ENCODE measurements around the gene MANSC4. TPM values are rescaled to one million over a fixed set of nuclear protein-coding genes. Genes with fewer than 3 reads are reported as not detected.
A peak's percentile ranks its signal among the peaks of the same experiment; 100 is the strongest.

The MANSC4 gene
- total RNA-seq (2014; rRNA removed; shearing (Covaris generic)) = not detected in 2 replicates

- in situ Hi-C loops (cut with HindIII; ENCODE audit: low sequenced_read_pairs) = no loop called here
- DNase-seq (ENCODE audit: low spot score) = peak; percentile 69
Measured at GRCh38 chr12:27779920-27780611, at the start of gene MANSC4, which contains the start of gene KLHL42. Gene MANSC4 (minus strand): TSS chr12:27780236. CDS start chr12:27771276, 8,960 bp downstream. Gene KLHL42 (plus strand): TSS chr12:27780233. CDS start chr12:27780331, 98 bp downstream.

GRCh38 chr12:27828196-27828595 is 48.2 kb upstream of the MANSC4 start:
- in situ Hi-C loops (cut with HindIII; ENCODE audit: low sequenced_read_pairs) = no loop called here
- DNase-seq (ENCODE audit: low spot score) = no peak

GRCh38 chr12:27826076-27826475 is 46.0 kb upstream of the MANSC4 start:
- DNase-seq (ENCODE audit: low spot score) = no peak
- in situ Hi-C loops (cut with HindIII; ENCODE audit: low sequenced_read_pairs) = no loop called here

GRCh38 chr12:27824126-27824842 is 44.2 kb upstream of the MANSC4 start:
- in situ Hi-C loops (cut with HindIII; ENCODE audit: low sequenced_read_pairs) = no loop called here
- DNase-seq (ENCODE audit: low spot score) = no peak

- in situ Hi-C loops (cut with HindIII; ENCODE audit: low sequenced_read_pairs) = no loop called here
Measured at GRCh38 chr12:27823038-27823437, 43.0 kb upstream of the MANSC4 start.

GRCh38 chr12:27822076-27822712 is 42.2 kb upstream of the MANSC4 start:
- in situ Hi-C loops (cut with HindIII; ENCODE audit: low sequenced_read_pairs) = no loop called here

More at GRCh38 chr12:27823038-27823437, 43.0 kb upstream of the MANSC4 start:
- no peak for DNase-seq (ENCODE audit: low spot score)

GRCh38 chr12:27821259-27821973 is 41.4 kb upstream of the MANSC4 start:
- DNase-seq (ENCODE audit: low spot score) = peak; percentile 62
- in situ Hi-C loops (cut with HindIII; ENCODE audit: low sequenced_read_pairs) = no loop called here

More at GRCh38 chr12:27822076-27822712, 42.2 kb upstream of the MANSC4 start:
- no peak for DNase-seq (ENCODE audit: low spot score)

GRCh38 chr12:27820564-27820963 is 40.5 kb upstream of the MANSC4 start:
- no peak for DNase-seq (ENCODE audit: low spot score)
- in situ Hi-C loops (cut with HindIII; ENCODE audit: low sequenced_read_pairs) = no loop called here

- no peak for DNase-seq (ENCODE audit: low spot score)
- in situ Hi-C loops (cut with HindIII; ENCODE audit: low sequenced_read_pairs) = no loop called here
Measured at GRCh38 chr12:27818401-27818918, 38.4 kb upstream of the MANSC4 start.

- in situ Hi-C loops (cut with HindIII; ENCODE audit: low sequenced_read_pairs) = no loop called here
- no peak for DNase-seq (ENCODE audit: low spot score)
Measured at GRCh38 chr12:27817766-27818165, 37.7 kb upstream of the MANSC4 start.

- in situ Hi-C loops (cut with HindIII; ENCODE audit: low sequenced_read_pairs) = no loop called here
- DNase-seq (ENCODE audit: low spot score) = no peak
Measured at GRCh38 chr12:27814851-27815591, 35.0 kb upstream of the MANSC4 start.

- in situ Hi-C loops (cut with HindIII; ENCODE audit: low sequenced_read_pairs) = no loop called here
- no peak for DNase-seq (ENCODE audit: low spot score)
Measured at GRCh38 chr12:27814411-27814810, 34.4 kb upstream of the MANSC4 start.

GRCh38 chr12:27812502-27812901 is 32.5 kb upstream of the MANSC4 start:
- DNase-seq (ENCODE audit: low spot score) = no peak
- in situ Hi-C loops (cut with HindIII; ENCODE audit: low sequenced_read_pairs) = no loop called here

- in situ Hi-C loops (cut with HindIII; ENCODE audit: low sequenced_read_pairs) = no loop called here
- DNase-seq (ENCODE audit: low spot score) = no peak
Measured at GRCh38 chr12:27810756-27811155, 30.7 kb upstream of the MANSC4 start.

GRCh38 chr12:27808841-27809240 is 28.8 kb upstream of the MANSC4 start:
- DNase-seq (ENCODE audit: low spot score) = no peak
- in situ Hi-C loops (cut with HindIII; ENCODE audit: low sequenced_read_pairs) = no loop called here

GRCh38 chr12:27807063-27807703 is 27.1 kb upstream of the MANSC4 start:
- DNase-seq (ENCODE audit: low spot score) = no peak
- in situ Hi-C loops (cut with HindIII; ENCODE audit: low sequenced_read_pairs) = no loop called here

GRCh38 chr12:27806259-27806658 is 26.2 kb upstream of the MANSC4 start:
- in situ Hi-C loops (cut with HindIII; ENCODE audit: low sequenced_read_pairs) = no loop called here
- DNase-seq (ENCODE audit: low spot score) = no peak

- no peak for DNase-seq (ENCODE audit: low spot score)
- in situ Hi-C loops (cut with HindIII; ENCODE audit: low sequenced_read_pairs) = no loop called here
Measured at GRCh38 chr12:27805238-27805637, 25.2 kb upstream of the MANSC4 start.
